GM19463 (cell line): ENCODE measurements around the gene ZMIZ1.
"Not testable (repeated sequence)": the region's sequence is repeated elsewhere in the genome, so short reads cannot be mapped to it uniquely, and the experiment has no call there.

Source experiments
- ATAC-seq: cut with Tn5 transposase; IDR thresholded peaks from one replicate; pipeline ENCODE4 v1.9.1; 2021; ENCODE audit warnings: mild to moderate bottlenecking, moderate library complexity; ENCODE audit not compliant: unreplicated experiment

The ZMIZ1 gene

DNA sequence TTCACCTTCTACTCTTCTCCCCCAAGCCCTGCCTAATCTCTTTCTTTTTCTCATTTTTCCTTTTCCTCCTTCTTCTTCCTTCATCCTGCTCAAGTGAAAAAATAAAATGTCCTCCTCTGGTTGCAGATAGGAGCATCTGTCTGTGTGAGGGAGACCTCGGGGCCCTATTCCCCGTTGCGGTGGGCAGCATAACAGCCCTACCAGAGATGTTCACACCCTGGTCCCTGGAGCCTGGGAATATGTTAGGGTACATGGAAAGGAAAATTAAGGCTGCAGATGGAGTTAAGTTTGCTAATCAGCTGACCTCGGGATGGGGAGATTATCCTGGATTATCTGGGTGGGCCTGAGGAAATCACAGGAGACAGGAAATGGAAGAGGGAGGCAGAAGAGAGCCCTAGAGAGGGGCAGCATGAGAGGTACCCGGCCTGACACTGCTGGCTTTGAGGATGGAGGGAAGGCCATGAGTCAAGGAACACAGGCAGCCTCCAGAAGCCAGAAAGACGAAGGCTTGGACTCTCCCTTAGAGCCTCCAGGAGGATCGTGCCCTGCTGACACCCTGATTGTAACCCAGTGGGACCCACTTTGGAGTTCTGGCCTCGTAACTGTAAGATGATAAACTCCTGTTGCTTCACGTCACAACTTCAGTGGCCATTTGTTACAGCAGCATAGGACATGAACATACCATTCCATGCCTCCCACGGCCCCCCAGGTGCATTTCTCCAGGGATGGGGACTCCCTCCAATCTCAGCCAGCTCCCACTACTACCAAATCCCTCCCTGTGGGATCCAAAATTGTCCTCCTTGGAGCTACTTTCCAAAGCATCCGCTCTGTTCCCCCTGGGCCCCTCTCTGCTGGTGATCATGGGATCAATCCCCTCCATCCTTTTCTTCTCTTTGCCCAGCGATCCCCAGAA lies 39.0 kb upstream of the ZMIZ1 start:
- no peak for ATAC-seq

- ATAC-seq = no peak
Observed at GRCh38 chr10:79030705-79031104, 38.1 kb upstream of the ZMIZ1 start.

GRCh38 chr10:79031723-79032122 lies 37.0 kb upstream of the ZMIZ1 start:
- ATAC-seq = no peak

DNA sequence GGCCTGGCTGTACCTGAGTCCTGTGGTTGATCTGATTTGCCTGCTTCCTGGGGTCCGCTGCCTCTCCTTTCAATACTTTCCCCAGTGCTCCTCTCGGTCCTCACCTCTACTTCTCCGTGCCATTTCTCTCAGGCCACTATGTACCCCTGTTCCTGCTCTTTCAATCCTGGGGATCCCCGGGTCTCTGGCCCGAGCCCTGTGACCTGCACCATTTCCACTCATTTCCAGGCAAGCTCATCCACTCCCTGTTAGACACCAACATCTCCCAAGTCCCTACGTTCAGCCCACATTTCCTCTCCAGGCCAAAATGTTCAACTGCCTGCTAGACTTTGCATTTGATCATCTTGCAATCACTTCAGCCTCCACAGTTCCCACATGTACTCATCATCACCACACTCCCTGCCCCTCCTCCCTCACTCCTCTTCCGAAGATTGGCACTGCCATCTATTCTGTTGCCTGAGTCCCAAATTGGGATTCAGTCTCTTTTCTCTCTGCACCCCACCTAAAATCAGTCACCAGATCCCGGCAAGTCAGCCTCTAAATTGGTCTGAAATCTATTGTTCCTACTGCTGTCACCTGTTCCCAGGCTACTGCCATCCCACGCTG lies 34.4 kb upstream of the ZMIZ1 start:
- ATAC-seq = no peak

DNA sequence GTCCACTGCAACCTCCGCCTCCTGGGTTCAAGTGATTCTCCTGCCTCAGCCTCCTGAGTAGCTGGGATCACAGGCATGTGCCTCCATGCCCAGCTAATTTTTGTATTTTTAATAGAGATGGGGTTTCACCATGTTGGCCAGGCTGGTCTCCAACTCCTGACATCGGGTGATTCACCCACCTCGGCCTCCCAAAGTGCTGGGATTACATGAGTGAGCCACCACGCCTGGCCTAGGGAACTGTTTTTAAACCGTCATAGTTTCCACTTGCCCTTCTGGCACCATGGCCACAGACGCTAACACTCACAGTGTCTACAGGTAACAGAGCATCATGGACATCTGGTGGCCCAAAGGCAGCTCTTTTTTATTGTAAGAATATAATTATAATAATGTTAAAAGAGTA lies 32.4 kb upstream of the ZMIZ1 start:
- not testable (repeated sequence) for ATAC-seq

- no peak for ATAC-seq
Observed at GRCh38 chr10:79038104-79038840, 30.5 kb upstream of the ZMIZ1 start.

DNA sequence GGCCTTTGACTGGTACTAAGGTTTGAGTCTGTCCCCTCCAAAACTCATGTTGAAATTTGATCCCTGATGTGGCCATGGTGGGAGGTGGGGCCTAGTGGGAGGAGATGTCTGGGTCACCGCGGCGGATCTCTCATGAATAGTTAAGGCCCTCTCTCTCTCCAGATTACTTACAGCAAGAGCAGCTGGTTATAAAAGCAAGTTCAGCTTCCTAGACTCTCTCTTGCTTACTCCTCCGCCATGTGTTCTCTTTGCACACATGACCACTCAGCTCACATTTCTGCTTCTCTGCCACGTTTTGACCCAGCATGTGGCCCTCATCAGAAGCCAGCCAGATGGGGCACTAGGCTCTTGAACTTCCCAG lies 29.9 kb upstream of the ZMIZ1 start:
- ATAC-seq = no peak

DNA sequence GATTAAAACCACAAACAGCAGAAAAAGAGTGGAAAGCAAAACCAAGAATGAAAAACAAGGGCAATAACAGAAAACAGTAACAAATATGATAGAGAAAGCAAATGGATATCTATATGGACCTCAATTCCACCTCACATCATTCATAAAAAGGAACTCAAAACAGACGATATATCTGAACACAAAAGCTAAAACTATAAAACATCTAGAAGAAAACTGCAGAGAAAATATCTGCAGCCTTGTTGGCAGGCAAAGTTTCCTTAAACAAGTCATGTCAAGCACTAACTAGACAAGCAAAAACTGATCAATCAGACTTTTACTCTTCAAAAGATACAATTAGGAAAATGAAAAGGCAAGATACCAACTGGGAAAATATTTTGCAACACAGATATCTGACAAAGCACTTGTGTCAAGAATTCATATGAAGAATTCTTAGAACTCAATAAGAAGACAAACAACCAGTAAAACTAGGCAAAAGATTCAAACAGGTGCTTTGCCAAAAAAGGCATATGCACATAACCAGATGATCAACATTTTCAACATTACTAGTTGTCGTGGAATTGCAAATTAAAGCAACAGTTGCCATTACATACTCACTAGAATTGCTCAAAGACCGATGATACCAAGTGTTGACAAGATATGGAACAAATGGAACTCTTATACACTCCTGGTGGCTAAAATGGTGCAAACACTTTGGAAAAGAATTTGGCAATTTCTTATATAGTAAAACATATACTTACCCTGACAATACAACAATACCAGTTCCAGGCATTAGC lies 25.9 kb upstream of the ZMIZ1 start:
- ATAC-seq = no peak

- ATAC-seq = no peak
Observed at GRCh38 chr10:79044036-79044632, 24.6 kb upstream of the ZMIZ1 start.

- ATAC-seq = no peak
Observed at GRCh38 chr10:79044846-79045245, 23.9 kb upstream of the ZMIZ1 start.

DNA sequence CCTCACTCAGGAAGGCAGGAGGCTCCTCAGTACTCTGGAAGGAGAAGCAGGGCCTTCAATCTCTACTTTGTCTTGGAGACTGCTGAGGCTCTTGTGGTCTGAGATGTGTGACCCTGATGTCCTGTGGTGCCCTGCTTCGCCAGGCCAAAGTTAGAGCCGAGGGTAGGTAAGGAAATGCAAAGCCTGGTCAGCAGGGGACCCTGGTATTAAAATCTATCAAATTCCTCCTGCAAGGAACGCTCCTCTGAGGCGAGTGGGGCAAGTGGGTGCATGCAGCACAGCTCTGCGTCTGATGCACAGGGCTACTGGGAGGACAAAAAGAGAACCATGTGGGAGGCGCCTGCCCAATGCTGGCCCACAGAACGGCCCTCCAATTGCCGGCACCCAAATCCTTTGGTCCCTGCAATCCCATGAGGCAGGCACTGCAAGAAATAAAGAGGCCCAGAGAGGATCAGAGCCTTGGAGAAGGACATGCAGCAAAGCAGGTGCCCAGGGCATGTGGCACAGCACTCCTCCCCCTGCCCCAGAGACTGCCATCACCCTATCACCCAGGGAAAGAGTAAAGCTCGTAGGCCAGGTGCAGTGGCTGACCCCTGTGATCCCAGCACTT lies 23.1 kb upstream of the ZMIZ1 start:
- no peak for ATAC-seq

GRCh38 chr10:79046326-79046725 lies 22.4 kb upstream of the ZMIZ1 start:
- ATAC-seq = no peak

DNA sequence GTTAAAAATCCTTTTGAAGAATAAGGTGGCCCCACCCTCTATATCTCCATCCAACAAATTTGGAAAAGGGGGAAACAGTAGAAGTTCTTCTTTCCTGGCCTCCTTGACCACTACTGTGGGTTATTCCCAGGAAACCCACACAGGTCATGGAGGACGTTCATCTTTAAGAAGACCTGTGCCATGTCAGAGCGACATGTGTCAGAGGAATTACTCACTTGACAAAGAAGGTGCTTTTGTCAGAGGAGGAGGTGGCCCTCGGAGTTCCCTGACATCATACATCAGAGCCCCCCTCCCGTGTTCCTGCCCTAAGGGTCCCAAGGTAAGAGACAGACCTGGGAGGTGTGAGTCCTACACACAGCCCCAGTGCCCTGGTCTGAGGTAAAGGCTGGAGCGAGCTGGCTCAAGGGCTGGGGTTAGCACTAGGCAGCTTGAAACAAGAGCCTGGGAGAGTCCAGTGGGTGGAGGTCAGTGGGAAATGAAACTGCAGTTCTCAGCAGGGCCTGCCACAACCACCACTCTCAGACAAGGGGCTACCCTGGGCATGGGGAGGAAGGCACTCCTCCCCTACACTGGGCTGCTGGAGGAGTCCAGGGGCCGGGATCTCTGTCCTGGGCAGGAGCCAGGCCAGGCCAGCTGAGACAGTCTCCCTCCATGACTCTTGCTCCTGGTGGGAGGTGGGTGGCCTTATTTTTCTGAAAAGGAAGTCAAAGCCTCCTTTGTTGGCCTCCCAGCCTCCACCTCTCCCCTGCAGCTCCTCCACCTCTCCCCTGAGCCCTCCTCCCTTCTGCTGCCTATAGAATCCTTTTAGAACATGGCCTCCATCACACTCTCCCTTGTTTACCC lies 21.8 kb upstream of the ZMIZ1 start:
- ATAC-seq = no peak

GRCh38 chr10:79047584-79047874 lies 21.2 kb upstream of the ZMIZ1 start:
- no peak for ATAC-seq

GRCh38 chr10:79047875-79048638 lies 20.7 kb upstream of the ZMIZ1 start:
- no peak for ATAC-seq

DNA sequence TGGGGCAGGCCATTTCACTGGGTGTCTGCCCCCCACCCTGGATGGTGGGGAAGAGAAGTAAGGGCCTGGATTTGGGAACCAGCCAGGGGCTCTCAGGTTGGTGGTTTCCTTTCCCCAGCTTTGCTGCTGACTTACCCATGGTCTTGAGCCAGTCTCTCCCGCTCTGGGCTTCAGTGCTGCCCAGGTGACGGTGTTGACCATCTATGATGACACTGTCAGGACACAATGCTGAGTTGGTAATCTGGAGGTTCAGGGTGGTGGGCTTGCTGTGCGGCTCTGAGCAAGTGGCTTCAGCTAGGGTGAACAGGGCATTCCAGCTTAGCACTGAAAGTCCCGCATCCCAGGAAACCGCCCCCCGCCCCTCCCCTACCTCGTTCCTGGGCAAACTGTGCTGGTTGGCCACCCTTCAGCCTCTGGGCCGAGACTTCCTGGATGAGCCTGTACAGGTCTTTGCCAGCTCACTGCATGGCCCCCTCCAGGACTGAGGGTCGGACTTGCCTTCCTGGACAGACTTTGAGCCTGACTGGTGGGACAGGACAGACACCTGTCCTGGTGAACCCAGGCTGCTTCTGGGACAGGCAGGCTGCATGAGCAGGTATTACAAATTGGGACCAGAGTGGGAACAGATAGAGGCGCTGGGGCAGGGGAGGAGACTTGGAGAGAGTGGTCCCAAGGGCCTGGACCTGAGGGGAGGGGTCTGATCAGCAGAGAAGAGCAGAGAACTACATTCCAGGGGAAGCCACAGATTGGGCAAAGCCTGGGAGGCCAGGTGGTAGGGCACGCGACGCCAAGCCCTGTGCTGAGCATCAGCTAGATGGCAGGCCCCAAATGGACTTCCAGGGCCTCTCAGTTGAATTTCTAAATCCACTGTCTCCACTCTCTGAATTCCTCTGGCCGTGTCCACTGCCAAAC lies 19.9 kb upstream of the ZMIZ1 start:
- no peak for ATAC-seq

- no peak for ATAC-seq
Observed at GRCh38 chr10:79049931-79050895, 18.6 kb upstream of the ZMIZ1 start.
